ENCODE results near the gene SNUPN. TPM values are rescaled to one million over a fixed set of nuclear protein-coding genes. Genes with fewer than 3 reads are reported as not detected.

Gene SNUPN
- total and polyA plus RNA-seq, 2 of the 4 experiments (the other 2 are of a cell fraction) = 23.8 to 24.1 TPM

- in situ Hi-C loops (cut with MboI; ENCODE audit: low sequenced_read_pairs) (no loop called here), intact Hi-C loops (cut with micrococcal nuclease) (no loop called here), dilution Hi-C loops (cut with HindIII; ENCODE audit: low sequenced_read_pairs, unreplicated experiment) (no loop called here)
- Histone ChIP-seq H3K23ac (ENCODE audit: low read depth, low read length) (no peak overlapping the region), H3K4me2 (ENCODE audit: low read depth, low read length) (no peak overlapping the region), H4K20me1 (ENCODE audit: insufficient read depth, low read length) (peaks cover 39% of the 10 kb centered on the region), H2BK120ac (ENCODE audit: low read depth, low read length) (no peak overlapping the region), H3K79me1 (ENCODE audit: low read depth in 1 of 2, low read length in 2 of 2) (peaks cover 29 to 72% of the 10 kb centered on the region in 2 experiments), H3K9me1 (ENCODE audit: insufficient read depth, low read length) (peaks cover 3% of the 10 kb centered on the region), H3K4me3 (ENCODE audit: insufficient read depth, low read depth, low read length) (no peak overlapping the region), H2BK20ac (ENCODE audit: low read depth, low read length) (no peak overlapping the region), H2AFZ (replicated peaks; ENCODE audit: low read length, poor library complexity) (no peak overlapping the region), H3K9me3 (ENCODE audit: control insufficient read depth, insufficient read depth, low read length) (no peaks in the 10 kb centered on the region), H3K36me3 (ENCODE audit: control insufficient read depth, insufficient read depth, low read length) (no peaks in the 10 kb centered on the region), H3K4ac (ENCODE audit: low read depth, low read length) (no peak overlapping the region), H3K4me1 (ENCODE audit: control insufficient read depth, insufficient read depth, low read length) (peaks cover 3% of the 10 kb centered on the region), H3K18ac (ENCODE audit: low read depth, low read length) (no peak overlapping the region), H3K9ac (ENCODE audit: low read depth, low read length) (no peak overlapping the region), H3K27ac (ENCODE audit: insufficient read depth, low read length) (no peak overlapping the region), H3K56ac (ENCODE audit: extremely low read depth, insufficient read depth, low read length) (no peak overlapping the region), H2AK5ac (ENCODE audit: low read depth, low read length) (no peak overlapping the region), H3K27me3 (ENCODE audit: control insufficient read depth, insufficient read depth, low read length) (no peaks in the 10 kb centered on the region), H2BK5ac (ENCODE audit: low read depth, low read length, poor library complexity, severe bottlenecking) (peak overlapping the region; percentile 39), H4K5ac (ENCODE audit: low read depth, low read length) (no peak overlapping the region), H4K91ac (ENCODE audit: insufficient read depth, low read depth, low read length) (no peak overlapping the region), H2BK15ac (ENCODE audit: low read depth, low read length) (no peak overlapping the region), H4K8ac (ENCODE audit: low read depth in 2 of 2, low read length in 2 of 2) (no peak overlapping the region), H2AK9ac (replicated peaks; ENCODE audit: low read depth, low read length, poor library complexity) (no peak overlapping the region), H3K14ac (replicated peaks; ENCODE audit: low read depth, low read length) (no peak overlapping the region)
- ATAC-seq (ENCODE audit: low read depth) (peak; percentile 80), DNase-seq (peak; percentile 55)
- BruUV-seq (replicated peaks) = TSS peak; percentile 5
- TF ChIP-seq USF2 (IDR thresholded peaks at IDR 0.05; ENCODE audit: low read depth, low read length) (no peak), RAD21 (IDR thresholded peaks at IDR 0.05; ENCODE audit: low read length) (no peak), POLR2A (IDR thresholded peaks at IDR 0.05; ENCODE audit: low read depth, low read length) (no peak), BHLHE40 (IDR thresholded peaks at IDR 0.05; ENCODE audit: low read depth, low read length) (no peak), ELK1 (IDR thresholded peaks at IDR 0.05; ENCODE audit: borderline replicate concordance, low read depth, low read length) (no peak), CEBPB (IDR thresholded peaks at IDR 0.05; ENCODE audit: low read depth, low read length) (peak; percentile 81)
- ChIA-PET CTCF (interaction anchor here (0.6 to 1.1 kb wide), 3 partner anchors 14 to 67 kb away, joined by 3 to 4 read pairs (median 3); partner anchors contain the start of gene PTPN9), POLR2A (ENCODE audit: unreplicated experiment) (interaction anchor here (1.0 kb wide), 1 partner anchor 13 kb away, joined by 3 read pairs; no protein-coding TSS in a partner anchor)
- WGBS, 2 experiments (ENCODE audit: extremely low coverage in 2 of 2, insufficient read length in 1 of 2) = no CpG with 5 or more reads among the region's 3 CpGs
These were observed 60.2 kb downstream of the SNUPN start for GRCh38 chr15:75565062-75565970.
